T-helper 1 cell treated with Interleukin-12 subunit alpha and Interleukin-12 subunit beta and Interleukin-4 antibody, amounts not matched to agents 30 μg/mL and 1 μg/mL, for 36 hours (primary cell): ENCODE results near the gene FLNB.

Experiments used
- H3K27ac Mint-ChIP-seq: one replicate; pipeline ENCODE4 v1.8.0; 2021; ENCODE audit warnings: mild to moderate bottlenecking, mixed read lengths
- H3K27me3 Mint-ChIP-seq: one replicate; pipeline ENCODE4 v1.8.0; 2021; ENCODE audit warnings: low read depth, mixed read lengths
- H3K36me3 Mint-ChIP-seq: one replicate; pipeline ENCODE4 v1.8.0; 2021; ENCODE audit warnings: low read depth, mixed read lengths
- H3K4me1 Mint-ChIP-seq: one replicate; pipeline ENCODE4 v1.8.0; 2021; ENCODE audit warnings: low read depth, mixed read lengths
- H3K4me3 Mint-ChIP-seq: one replicate; pipeline ENCODE4 v1.8.0; 2021; ENCODE audit warnings: mild to moderate bottlenecking, moderate library complexity, mixed read lengths
- H3K9me3 Mint-ChIP-seq: one replicate; pipeline ENCODE4 v1.8.0; 2021; ENCODE audit warnings: mixed read lengths

The FLNB gene

GRCh38 chr3:58216496-58217195, 208.4 kb downstream of the FLNB start:
- Mint-ChIP-seq H3K27ac (no peak overlapping the region), H3K36me3 (no peaks in the 10 kb centered on the region), H3K4me3 (no peak overlapping the region), H3K9me3 (no peaks in the 10 kb centered on the region), H3K4me1 (peaks cover 14% of the 10 kb centered on the region), H3K27me3 (peaks cover 2% of the 10 kb centered on the region)

- H3K36me3 Mint-ChIP-seq, result no peaks in the 10 kb centered on the region
- peaks cover 2% of the 10 kb centered on the region for H3K27me3 Mint-ChIP-seq
- peaks cover 14% of the 10 kb centered on the region for H3K4me1 Mint-ChIP-seq
- H3K27ac Mint-ChIP-seq, result no peak overlapping the region
- H3K4me3 Mint-ChIP-seq, result no peak overlapping the region
- H3K9me3 Mint-ChIP-seq, result no peaks in the 10 kb centered on the region
These were observed 209.1 kb downstream of the FLNB start for GRCh38 chr3:58217209-58217811.

- no peak overlapping the region for H3K4me3 Mint-ChIP-seq
- H3K36me3 Mint-ChIP-seq, result no peaks in the 10 kb centered on the region
- H3K4me1 Mint-ChIP-seq, result peaks cover 14% of the 10 kb centered on the region
- H3K27me3 Mint-ChIP-seq, result peaks cover 2% of the 10 kb centered on the region
- no peaks in the 10 kb centered on the region for H3K9me3 Mint-ChIP-seq
- H3K27ac Mint-ChIP-seq, result no peak overlapping the region
These were observed 210.7 kb downstream of the FLNB start for GRCh38 chr3:58218904-58219303.
